Esophagus muscularis mucosa (tissue), 4 donors: Measurements from ENCODE around the gene CDH22.

ENCODE experiments used
- CTCF ChIP-seq, 3 experiments: fragments of 200-600 bp in 2 of 3; fragments of 450-650 bp in 1 of 3; sonication (generic) in 2 of 3; IDR thresholded peaks; one replicate each; pipeline ENCODE4 v1.5.1; 2017 to 2019; ENCODE audit warnings: antibody characterized with exemption in 3 of 3, mild to moderate bottlenecking in 2 of 3, moderate library complexity in 1 of 3
- EP300 ChIP-seq: sonication (generic); formaldehyde crosslinking; IDR thresholded peaks from one replicate; pipeline ENCODE4 v1.6.1; 2017; ENCODE audit warnings: antibody characterized with exemption
- POLR2A ChIP-seq: fragments of 450-650 bp; IDR thresholded peaks from one replicate; pipeline ENCODE4 v1.6.1; 2017; ENCODE audit warnings: antibody characterized with exemption, moderate library complexity, mild to moderate bottlenecking, low read depth

- no peak for TF ChIP-seq CTCF (IDR thresholded peaks at IDR 0.05)
- no peak for TF ChIP-seq POLR2A
- TF ChIP-seq EP300: no peak
Measured at GRCh38 chr20:46160661-46161060, 147.6 kb downstream of the CDH22 start.
